ENCODE measurements around the gene GALNT13. TPM values are rescaled to one million over a fixed set of nuclear protein-coding genes. Genes with fewer than 3 reads are reported as not detected.
A peak's percentile ranks its signal among the peaks of the same experiment; 100 is the strongest.

Gene GALNT13
- total and polyA plus RNA-seq, 2 of the 13 experiments (the other 11 are each of a cell fraction or from before 2014, with no cell fraction given), result 1.3 to 5.0 TPM

DNA sequence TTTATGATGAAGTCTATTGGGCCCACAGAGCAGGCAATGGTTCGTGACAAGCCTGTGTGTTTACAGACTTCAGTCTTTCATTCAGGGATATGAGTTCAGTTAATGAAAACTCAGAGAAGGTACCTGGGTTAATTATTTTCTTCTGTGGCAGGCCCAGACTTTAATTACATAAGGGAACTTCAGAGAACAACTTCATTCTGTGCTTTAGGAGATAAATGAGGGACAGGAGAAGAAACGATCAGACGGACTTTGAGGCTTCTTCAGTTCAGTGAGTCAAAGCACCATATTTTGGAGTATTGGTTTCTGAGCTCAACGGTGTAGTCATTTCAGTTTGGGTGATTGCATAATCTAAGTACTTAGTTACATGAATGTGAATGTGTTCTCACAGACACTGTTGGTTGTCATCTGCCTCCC lies 623.7 kb downstream of the GALNT13 start (continued):
- TF ChIP-seq, protein P1, sequence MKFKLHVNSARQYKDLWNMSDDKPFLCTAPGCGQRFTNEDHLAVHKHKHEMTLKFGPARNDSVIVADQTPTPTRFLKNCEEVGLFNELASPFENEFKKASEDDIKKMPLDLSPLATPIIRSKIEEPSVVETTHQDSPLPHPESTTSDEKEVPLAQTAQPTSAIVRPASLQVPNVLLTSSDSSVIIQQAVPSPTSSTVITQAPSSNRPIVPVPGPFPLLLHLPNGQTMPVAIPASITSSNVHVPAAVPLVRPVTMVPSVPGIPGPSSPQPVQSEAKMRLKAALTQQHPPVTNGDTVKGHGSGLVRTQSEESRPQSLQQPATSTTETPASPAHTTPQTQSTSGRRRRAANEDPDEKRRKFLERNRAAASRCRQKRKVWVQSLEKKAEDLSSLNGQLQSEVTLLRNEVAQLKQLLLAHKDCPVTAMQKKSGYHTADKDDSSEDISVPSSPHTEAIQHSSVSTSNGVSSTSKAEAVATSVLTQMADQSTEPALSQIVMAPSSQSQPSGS (CRISPR knock-in tag; IDR thresholded peaks at IDR 0.05), result peak; percentile 64; the same call in 1 of the 2 replicates
- TF ChIP-seq CEBPB (IDR thresholded peaks at IDR 0.05; ENCODE audit: borderline replicate concordance, low read depth, low read length) (peak; percentile 95), ZNF331 (CRISPR knock-in tag; IDR thresholded peaks at IDR 0.05) (0 out of 2 replicates have a peak, but pooled peaks have one; percentile 25), YY1 (IDR thresholded peaks at IDR 0.05; ENCODE audit: insufficient read depth, insufficient replicate concordance, low read depth, low read length) (no peak), HNRNPUL1 (IDR thresholded peaks at IDR 0.05; ENCODE audit: low read depth, low read length) (0 out of 2 replicates have a peak, but pooled peaks have one; percentile 32), ZNF7 (CRISPR knock-in tag; IDR thresholded peaks at IDR 0.05) (peak; percentile 94), PAXIP1 (CRISPR knock-in tag; conservative IDR thresholded peaks at IDR 0.05) (peak; percentile 24; the same call in 1 of the 2 replicates), SOX6 (IDR thresholded peaks at IDR 0.05) (no peak), SOX6 (CRISPR knock-in tag; IDR thresholded peaks at IDR 0.05) (peak; percentile 27; the same call in 1 of the 2 replicates), HNF4A (CRISPR knock-in tag; IDR thresholded peaks at IDR 0.05) (peak; percentile 50; the same call in 1 of the 2 replicates), RBM39 (IDR thresholded peaks at IDR 0.05; ENCODE audit: low read depth, low read length, poor library complexity, severe bottlenecking) (no peak), HOMEZ (CRISPR knock-in tag; IDR thresholded peaks at IDR 0.05; ENCODE audit: low read depth) (peak; percentile 69; the same call in 1 of the 2 replicates)
- TF ChIP-seq, protein P2, sequence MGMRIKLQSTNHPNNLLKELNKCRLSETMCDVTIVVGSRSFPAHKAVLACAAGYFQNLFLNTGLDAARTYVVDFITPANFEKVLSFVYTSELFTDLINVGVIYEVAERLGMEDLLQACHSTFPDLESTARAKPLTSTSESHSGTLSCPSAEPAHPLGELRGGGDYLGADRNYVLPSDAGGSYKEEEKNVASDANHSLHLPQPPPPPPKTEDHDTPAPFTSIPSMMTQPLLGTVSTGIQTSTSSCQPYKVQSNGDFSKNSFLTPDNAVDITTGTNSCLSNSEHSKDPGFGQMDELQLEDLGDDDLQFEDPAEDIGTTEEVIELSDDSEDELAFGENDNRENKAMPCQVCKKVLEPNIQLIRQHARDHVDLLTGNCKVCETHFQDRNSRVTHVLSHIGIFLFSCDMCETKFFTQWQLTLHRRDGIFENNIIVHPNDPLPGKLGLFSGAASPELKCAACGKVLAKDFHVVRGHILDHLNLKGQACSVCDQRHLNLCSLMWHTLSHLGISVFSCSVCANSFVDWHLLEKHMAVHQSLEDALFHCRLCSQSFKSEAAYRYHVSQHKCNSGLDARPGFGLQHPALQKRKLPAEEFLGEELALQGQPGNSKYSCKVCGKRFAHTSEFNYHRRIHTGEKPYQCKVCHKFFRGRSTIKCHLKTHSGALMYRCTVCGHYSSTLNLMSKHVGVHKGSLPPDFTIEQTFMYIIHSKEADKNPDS (CRISPR knock-in tag; IDR thresholded peaks at IDR 0.05), result no peak
- TF ChIP-seq, protein P3, sequence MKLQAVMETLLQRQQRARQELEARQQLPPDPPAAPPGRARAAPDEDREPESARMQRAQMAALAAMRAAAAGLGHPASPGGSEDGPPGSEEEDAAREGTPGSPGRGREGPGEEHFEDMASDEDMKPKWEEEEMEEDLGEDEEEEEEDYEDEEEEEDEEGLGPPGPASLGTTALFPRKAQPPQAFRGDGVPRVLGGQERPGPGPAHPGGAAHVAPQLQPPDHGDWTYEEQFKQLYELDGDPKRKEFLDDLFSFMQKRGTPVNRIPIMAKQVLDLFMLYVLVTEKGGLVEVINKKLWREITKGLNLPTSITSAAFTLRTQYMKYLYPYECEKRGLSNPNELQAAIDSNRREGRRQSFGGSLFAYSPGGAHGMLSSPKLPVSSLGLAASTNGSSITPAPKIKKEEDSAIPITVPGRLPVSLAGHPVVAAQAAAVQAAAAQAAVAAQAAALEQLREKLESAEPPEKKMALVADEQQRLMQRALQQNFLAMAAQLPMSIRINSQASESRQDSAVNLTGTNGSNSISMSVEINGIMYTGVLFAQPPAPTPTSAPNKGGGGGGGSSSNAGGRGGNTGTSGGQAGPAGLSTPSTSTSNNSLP (IDR thresholded peaks at IDR 0.05; ENCODE audit: low read depth, low read length), result 0 out of 2 replicates have a peak, but pooled peaks have one; percentile 29
- TF ChIP-seq, protein P4, sequence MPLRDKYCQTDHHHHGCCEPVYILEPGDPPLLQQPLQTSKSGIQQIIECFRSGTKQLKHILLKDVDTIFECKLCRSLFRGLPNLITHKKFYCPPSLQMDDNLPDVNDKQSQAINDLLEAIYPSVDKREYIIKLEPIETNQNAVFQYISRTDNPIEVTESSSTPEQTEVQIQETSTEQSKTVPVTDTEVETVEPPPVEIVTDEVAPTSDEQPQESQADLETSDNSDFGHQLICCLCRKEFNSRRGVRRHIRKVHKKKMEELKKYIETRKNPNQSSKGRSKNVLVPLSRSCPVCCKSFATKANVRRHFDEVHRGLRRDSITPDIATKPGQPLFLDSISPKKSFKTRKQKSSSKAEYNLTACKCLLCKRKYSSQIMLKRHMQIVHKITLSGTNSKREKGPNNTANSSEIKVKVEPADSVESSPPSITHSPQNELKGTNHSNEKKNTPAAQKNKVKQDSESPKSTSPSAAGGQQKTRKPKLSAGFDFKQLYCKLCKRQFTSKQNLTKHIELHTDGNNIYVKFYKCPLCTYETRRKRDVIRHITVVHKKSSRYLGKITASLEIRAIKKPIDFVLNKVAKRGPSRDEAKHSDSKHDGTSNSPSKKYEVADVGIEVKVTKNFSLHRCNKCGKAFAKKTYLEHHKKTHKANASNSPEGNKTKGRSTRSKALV (CRISPR knock-in tag; IDR thresholded peaks at IDR 0.05), result 0 out of 2 replicates have a peak, but pooled peaks have one; percentile 47
